K562 (cell line): ENCODE data around the gene SRGAP3. TPM values are rescaled to one million over a fixed set of nuclear protein-coding genes. Genes with fewer than 3 reads are reported as not detected.
A peak's percentile ranks its signal among the peaks of the same experiment; 100 is the strongest.

Experiments
- ATAC-seq: fragments of 200-7000 bp; cut with Tn5 transposase; 3 replicates; pipeline ENCODE4 v1.9.1; 2020; ENCODE audit warnings: moderate library complexity
- Bru-seq: library from RNA; stranded (reverse); fragments of 400-500 nt; gene quantifications from one replicate; lab custom pipeline; 2021; lab: Mats Ljungman, UMichigan
- BruChase-seq, 2 experiments: library from RNA; stranded (reverse); fragments of 400-500 nt; gene quantifications; one replicate each; lab custom pipeline; 2021; lab: Mats Ljungman, UMichigan
- BruUV-seq: library from RNA; stranded (reverse); fragments of 400-500 nt; replicated peaks from 2 replicates; lab custom pipeline; 2021; lab: Mats Ljungman, UMichigan
- CTCF ChIA-PET: fragments of 300-600 bp; formaldehyde crosslinking; extraction: SDS; loops from one replicate; lab custom pipeline; 2021; ENCODE audit warnings: low intra/inter-chr PET ratio; lab: Yijun Ruan, JAX
- POLR2A ChIA-PET: fragments of 300-600, 350-650 bp; sonication (Branson Sonifier 250); formaldehyde crosslinking; extraction: SDS; loops from one replicate; lab custom pipeline; 2021; ENCODE audit warnings: antibody characterized with exemption, inconsistent platforms; lab: Yijun Ruan, JAX
- DNase-seq, 4 experiments: peaks; one replicate each; pipeline versions ENCODE4 v3.0.0 to v3.0.0-alpha.2; 2011 to 2018; ENCODE audit warnings: low spot score in 3 of 4, mixed read lengths in 3 of 4; ENCODE audit errors: extremely low read depth in 1 of 4
- FAIRE-seq: peaks from 2 replicates; lab custom pipeline; 2011; peaks lifted over from hg19 to GRCh38; lab: Jason Lieb, UNC
- H2AFZ ChIP-seq: 2 replicates; pipeline ENCODE4 v1.6.0; 2011; ENCODE audit warnings: low read depth, low read length, control low read depth, inconsistent platforms
- H3K27ac ChIP-seq: fragments of 200-600 bp; 3 replicates; pipeline ENCODE4 v1.8.0; 2011; ENCODE audit warnings: low read depth, mild to moderate bottlenecking, control low read depth, inconsistent platforms, low read length, moderate library complexity, mixed read lengths; ENCODE audit errors: extremely low read depth
- H3K27me3 ChIP-seq, 2 experiments: fragments of 300-600 bp in 1 of 2; 2 replicates in 1 of 2; 3 replicates in 1 of 2; pipeline versions ENCODE4 v1.6.0 to v1.8.0; 2011; ENCODE audit warnings: inconsistent platforms in 2 of 2, low read length in 2 of 2, mild to moderate bottlenecking in 1 of 2, mixed read lengths in 1 of 2, moderate library complexity in 1 of 2; ENCODE audit not compliant: control insufficient read depth in 2 of 2, insufficient read depth in 2 of 2
- H3K36me3 ChIP-seq: fragments of 300-600 bp; 3 replicates; pipeline ENCODE4 v1.8.0; 2011; ENCODE audit warnings: mild to moderate bottlenecking, low read length, inconsistent platforms; ENCODE audit not compliant: control insufficient read depth, insufficient read depth
- H3K4me1 ChIP-seq, 2 experiments: fragments of 200-600 bp in 1 of 2; replicated peaks in 1 of 2; 2 replicates in 1 of 2; 3 replicates in 1 of 2; pipeline versions ENCODE4 v1.5.1 to v1.8.0; 2011; ENCODE audit warnings: inconsistent platforms in 2 of 2, low read length in 2 of 2, mild to moderate bottlenecking in 1 of 2, mixed read lengths in 1 of 2, moderate library complexity in 1 of 2; ENCODE audit not compliant: control insufficient read depth in 2 of 2, insufficient read depth in 2 of 2
- H3K4me2 ChIP-seq: 2 replicates; pipeline ENCODE4 v1.6.1; 2011; ENCODE audit warnings: low read length, control low read depth, inconsistent platforms, mixed read lengths; ENCODE audit not compliant: insufficient read depth
- H3K4me3 ChIP-seq: fragments of 200-600 bp; sonication (generic), shearing (Covaris generic); 2 replicates; pipeline ENCODE4 v1.5.1; 2016; ENCODE audit warnings: control low read depth, inconsistent platforms
- H3K79me2 ChIP-seq: fragments of 200-600 bp; 3 replicates; pipeline ENCODE4 v1.8.0; 2011; ENCODE audit warnings: low read length, inconsistent platforms; ENCODE audit not compliant: control insufficient read depth, insufficient read depth
- H3K9ac ChIP-seq, 2 experiments: 2 replicates each; pipeline versions ENCODE4 v1.6.0 to v1.6.1; 2011; ENCODE audit warnings: low read depth in 2 of 2, low read length in 2 of 2, control low read depth in 1 of 2, inconsistent platforms in 1 of 2, mild to moderate bottlenecking in 1 of 2, mixed read lengths in 1 of 2; ENCODE audit not compliant: insufficient read depth in 1 of 2
- H3K9me1 ChIP-seq: one replicate; pipeline ENCODE4 v1.6.0; 2011; ENCODE audit warnings: inconsistent platforms, mild to moderate bottlenecking, low read length, moderate library complexity; ENCODE audit not compliant: control insufficient read depth, insufficient read depth
- H3K9me3 ChIP-seq: replicated peaks from 2 replicates; pipeline ENCODE4 v1.5.1; 2011; ENCODE audit warnings: low read depth, low read length, inconsistent platforms; ENCODE audit not compliant: control insufficient read depth, insufficient read depth
- H4K20me1 ChIP-seq: replicated peaks from 2 replicates; pipeline ENCODE4 v1.6.1; 2011; ENCODE audit warnings: low read length, inconsistent platforms, mixed read lengths; ENCODE audit not compliant: control insufficient read depth, insufficient read depth
- CREB1 ChIP-seq, 2 experiments: sonication (generic) in 1 of 2; formaldehyde crosslinking in 1 of 2; IDR thresholded peaks; 2 replicates each; pipeline versions ENCODE4 v1.6.1 to v1.8.0; 2012 to 2022; ENCODE audit warnings: inconsistent platforms in 1 of 2, mild to moderate bottlenecking in 1 of 2, missing genetic modification reagents in 1 of 2, moderate library complexity in 1 of 2
- HSF4 ChIP-seq: fragments of 250-450 bp; sonication (Bioruptor Pico); IDR thresholded peaks from 2 replicates; pipeline ENCODE4 v2.1.2; 2022; ENCODE audit warnings: mild to moderate bottlenecking, moderate library complexity, borderline replicate concordance
- NCOA2 ChIP-seq, 2 experiments: fragments of 450-650 bp; IDR thresholded peaks; 2 replicates each; pipeline ENCODE4 v1.6.1; 2018; ENCODE audit warnings: mild to moderate bottlenecking in 2 of 2, moderate library complexity in 1 of 2; ENCODE audit not compliant: partially characterized antibody in 2 of 2
- NFE2L1 ChIP-seq: fragments of 450-650 bp; IDR thresholded peaks from 2 replicates; pipeline ENCODE4 v1.6.1; 2016; ENCODE audit warnings: missing genetic modification characterization, low read depth, mild to moderate bottlenecking, missing compliant biosample characterization, moderate library complexity, borderline replicate concordance
- RAD21 ChIP-seq, 2 experiments: fragments of 250-450 bp in 1 of 2; fragments of 450-650 bp in 1 of 2; sonication (Bioruptor Pico) in 1 of 2; formaldehyde crosslinking in 1 of 2; IDR thresholded peaks in 1 of 2; conservative IDR thresholded peaks in 1 of 2; 2 replicates each; pipeline versions ENCODE4 v1.4.0 to v1.8.0; 2020 to 2022; ENCODE audit warnings: mild to moderate bottlenecking in 2 of 2, moderate library complexity in 1 of 2
- RBM39 ChIP-seq: fragments of 200-400 bp; formaldehyde crosslinking; optimal IDR thresholded peaks from 2 replicates; pipeline ENCODE3; 2018; ENCODE audit warnings: low read depth, low read length
- SMARCB1 ChIP-seq: IDR thresholded peaks from 2 replicates; pipeline ENCODE4 v1.6.1; 2011; ENCODE audit warnings: improper control_type of control experiment, low read depth; ENCODE audit not compliant: insufficient read length
- SRSF7 ChIP-seq: fragments of 200-400 bp; formaldehyde crosslinking; optimal IDR thresholded peaks from 2 replicates; pipeline ENCODE3; 2017; ENCODE audit warnings: mild to moderate bottlenecking, low read depth, low read length
- YY1 ChIP-seq, 3 experiments: IDR thresholded peaks; 2 replicates each; pipeline ENCODE4 v1.6.1; 2011; ENCODE audit warnings: low read length in 2 of 3, mild to moderate bottlenecking in 2 of 3, moderate library complexity in 2 of 3, borderline replicate concordance in 1 of 3, control low read depth in 1 of 3, low read depth in 1 of 3; ENCODE audit not compliant: insufficient read depth in 3 of 3, insufficient replicate concordance in 2 of 3, control insufficient read depth in 1 of 3, insufficient read length in 1 of 3; ENCODE audit errors: extremely low read depth in 1 of 3
- WGBS: fragments of 100-300 bp; shearing (Covaris generic); methylation state at CpG from one replicate; pipeline ENCODE4 v1.1.6; 2016; ENCODE audit warnings: low coverage, mixed read lengths; ENCODE audit not compliant: insufficient coverage; ENCODE audit errors: missing lambda C conversion rate; 5-methylcytosine and 5-hydroxymethylcytosine counted together
- in situ Hi-C: fragments of 300-500 bp; cut with MboI; formaldehyde crosslinking; loops from 4 replicates; pipeline ENCODE4 v1.15.0; 2018; ENCODE audit warnings: inconsistent platforms, mixed read lengths
- intact Hi-C: fragments of 100-400 bp; cut with micrococcal nuclease; formaldehyde crosslinking; loops from 2 replicates; pipeline ENCODE4 v1.14.2; 2022
- long read RNA-seq, 3 experiments: library from polyadenylated mRNA in 2 of 3; library from RNA in 1 of 3; unstranded in 2 of 3; stranded (forward) in 1 of 3; transcript quantifications; one replicate each; pipeline ENCODE4 v2.0.0, GENCODE V29; 2019 to 2022
- polyA minus RNA-seq, 3 experiments: library from RNA; depleted of rRNA, polyadenylated mRNA; stranded (reverse); fragments of >200 nt; gene quantifications; 2 replicates each; pipeline ENCODE4 v1.2.3, GENCODE V29; 2011
- polyA plus RNA-seq, 8 experiments: library from polyadenylated mRNA; depleted of rRNA in 4 of 8; stranded (reverse) in 5 of 8; unstranded in 3 of 8; fragments of >200 nt; fragmentation: Nextera tagmentation in 2 of 8; fragmentation: Illumina TruSeq in 1 of 8; extraction: Ambion mirVana in 2 of 8; extraction: Trizol in 1 of 8; gene quantifications; 2 replicates each; pipeline versions ENCODE4 v1.2.1 to v1.2.3, GENCODE V29; 2011 to 2014; ENCODE audit warnings: inconsistent platforms in 1 of 8, missing spikeins in 1 of 8
- total RNA-seq, 7 experiments: library from RNA; depleted of rRNA in 6 of 7; stranded (reverse); fragments of >200 nt in 6 of 7; fragmentation: Illumina TruSeq in 2 of 7; extraction: Trizol in 2 of 7; gene quantifications; 2 replicates each; pipeline versions ENCODE4 v1.2.1 to v1.2.3, GENCODE V29; 2011 to 2021; ENCODE audit warnings: low replicate concordance in 1 of 7
- TF ChIP-seq, protein P1 (sequence below), 2 experiments: fragments of 150-350 bp in 1 of 2; IDR thresholded peaks; 2 replicates each; pipeline ENCODE4 v1.6.1; 2012 to 2016; ENCODE audit warnings: low read depth in 2 of 2, low read length in 2 of 2, mild to moderate bottlenecking in 1 of 2, moderate library complexity in 1 of 2

SRGAP3 gene
- total RNA-seq (2011; cell fraction: chromatin; rRNA removed; ENCODE audit: low replicate concordance), result 0.81 and 2.2 TPM in 2 replicates
- total RNA-seq (2011; cell fraction: nucleolus; rRNA removed), result 1.6 TPM in 1 of 2 replicates, not detected in the other
- 0.66 and 2.1 TPM in 2 replicates for total RNA-seq (2011; cell fraction: nucleoplasm; rRNA removed)
- 0.20 TPM in 1 of 2 replicates, not detected in the other for total RNA-seq (2014; rRNA removed)
- total RNA-seq (2014; rRNA removed; fragmentation: Illumina TruSeq; extraction: Trizol), result 0.33 and 0.61 TPM in 2 replicates
- 0.11 and 0.38 TPM in 2 replicates for total RNA-seq (2015; rRNA removed; fragmentation: Illumina TruSeq; extraction: Trizol)
- 0.16 and 0.35 TPM in 2 replicates for total RNA-seq (2021)
- 0.69 and 0.85 TPM in 2 replicates for polyA plus RNA-seq (2011; rRNA removed)
- 0.30 and 0.31 TPM in 2 replicates for polyA plus RNA-seq (2011; cell fraction: cytosol; rRNA removed)
- polyA plus RNA-seq (2011; cell fraction: nucleus; rRNA removed), result 0.54 and 0.91 TPM in 2 replicates
- polyA plus RNA-seq (2012), result 0.42 and 0.78 TPM in 2 replicates
- polyA plus RNA-seq (2014; fragmentation: Illumina TruSeq; extraction: Trizol), result 0.46 TPM in 1 of 2 replicates, not detected in the other
- polyA plus RNA-seq (2014; fragmentation: Nextera tagmentation; extraction: Ambion mirVana), result under 1 TPM; 0.29 to 0.35 TPM
- polyA plus RNA-seq (2014; rRNA removed), result 1.0 TPM in 1 of 2 replicates, not detected in the other
- polyA minus RNA-seq (2011; rRNA and poly(A)+ RNA removed), result 0.18 TPM in 1 of 2 replicates, not detected in the other
- polyA minus RNA-seq (2011; cell fraction: cytosol; rRNA and poly(A)+ RNA removed), result not detected in 2 replicates
- 1.8 and 2.8 TPM in 2 replicates for polyA minus RNA-seq (2011; cell fraction: nucleus; rRNA and poly(A)+ RNA removed)
- Bru-seq, nascent RNA, result percentile 10 among the genes with signal in this experiment
- percentile 10 among the genes with signal in this experiment for BruChase-seq, experiment 1, labeled RNA remaining after a 2-hour chase
- percentile 11 among the genes with signal in this experiment for BruChase-seq, experiment 2, labeled RNA remaining after a 6-hour chase
- long read RNA-seq, experiment 1, partial matches to known transcripts, result 1 of 1 reads
- long read RNA-seq, experiment 1, other reads (novel, unspliced or antisense), result 0 of 1 reads
- long read RNA-seq, experiment 2, result 0 reads
- long read RNA-seq, experiment 3, result 0 reads

DNA sequence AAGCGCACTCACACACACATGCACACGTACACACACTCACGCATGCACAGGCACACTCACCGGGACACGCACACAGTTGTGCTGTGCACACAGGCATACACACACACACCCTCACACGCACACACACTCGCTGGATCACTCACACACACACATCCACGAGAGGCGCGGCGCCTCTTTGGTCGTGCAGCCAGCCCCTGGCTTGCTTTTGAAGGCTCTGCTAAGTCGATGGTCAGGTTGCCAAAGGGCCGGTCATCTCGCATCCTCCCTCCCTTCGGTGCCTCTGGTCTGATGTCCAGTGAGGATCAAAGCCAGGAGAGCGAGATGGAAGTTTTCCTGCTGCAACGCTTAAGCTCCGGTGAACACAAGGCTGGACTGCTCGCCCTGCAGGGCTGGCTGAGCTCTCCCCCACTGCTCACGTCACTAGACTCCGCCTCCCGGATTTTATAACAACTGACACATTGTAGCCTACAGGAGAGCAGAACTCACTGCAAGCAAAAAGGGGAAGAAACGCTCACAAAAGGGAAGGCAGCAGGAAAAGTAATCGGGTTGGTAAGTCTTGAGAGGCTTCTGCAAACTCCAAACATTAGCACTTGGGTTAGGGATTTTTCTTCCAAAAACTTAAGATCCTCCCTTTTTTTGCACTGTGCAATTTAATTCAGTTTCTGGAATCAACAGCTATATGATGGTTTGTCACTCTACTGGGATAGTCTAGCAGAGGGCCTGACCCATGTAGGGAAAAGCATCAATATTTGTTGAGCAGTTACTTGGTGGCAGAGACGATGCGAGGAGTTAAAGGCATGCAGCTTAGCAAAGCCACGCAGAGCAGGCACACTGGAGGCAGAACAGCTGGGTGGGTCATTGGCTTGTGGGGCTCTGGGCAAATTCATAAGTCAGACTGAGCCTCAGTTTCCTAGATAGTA lies at the start of gene SRGAP3:
Gene SRGAP3 (minus strand): TSS at position 374 of the 920 bp plus-strand sequence. CDS start 695 bp downstream, outside the sequence.
- Histone ChIP-seq H3K27ac (no peak within 1 kb of the TSS), H3K36me3 (no peaks in the 10 kb centered on the region), H4K20me1 (no peaks in the 10 kb centered on the region), H3K9me1 (no peaks in the 10 kb centered on the region), H2AFZ (peak within 1 kb of the TSS; percentile 64), H3K9ac (peak within 1 kb of the TSS in 1 of 2 experiments; percentile 87; a peak in 2 of 4 replicates), H3K9me3 (no peaks in the 10 kb centered on the region), H3K79me2 (no peaks in the 10 kb centered on the region), H3K4me2 (peak within 1 kb of the TSS; percentile 70), H3K4me3 (no peak within 1 kb of the TSS), H3K27me3 (peaks cover 24 to 48% of the 10 kb centered on the region in 2 experiments), H3K4me1 (peaks cover 0 to 6% of the 10 kb centered on the region in 2 experiments; a peak in 3 of 5 replicates)
- no TSS peak for BruUV-seq
- ChIA-PET POLR2A (interaction anchor here (1.5 kb wide), 2 partner anchors 9 kb away, joined by 4 to 5 read pairs; no protein-coding TSS in a partner anchor), CTCF (interaction anchor here (0.6 kb wide), 1 partner anchor 77 kb away, joined by 3 read pairs; no protein-coding TSS in a partner anchor)
- peak; percentile 80 to 82 (median 82) for DNase-seq
- intact Hi-C loops (no loop called here), in situ Hi-C loops (no loop called here)
- peak; percentile 100 for ATAC-seq
- peak; percentile 97 for FAIRE-seq
- WGBS, result 7% methylated on average over 28 of the region's 28 CpGs
- peak; percentile 10 to 16; a peak in 1 of 4 replicates for TF ChIP-seq RAD21 (CRISPR knock-in tag; conservative IDR thresholded peaks at IDR 0.05 in 1 of 2, IDR thresholded peaks at IDR 0.05 in 1 of 2)
- TF ChIP-seq CREB1 (IDR thresholded peaks at IDR 0.05), result peak; percentile 76
- peak; percentile 79 for TF ChIP-seq CREB1 (CRISPR knock-in tag; IDR thresholded peaks at IDR 0.05)
- TF ChIP-seq NCOA2 (IDR thresholded peaks at IDR 0.05; ENCODE audit: partially characterized antibody in 2 of 2), result no peak
- no peak for TF ChIP-seq SRSF7
- no peak for TF ChIP-seq YY1 (IDR thresholded peaks at IDR 0.05; ENCODE audit: borderline replicate concordance in 1 of 3, control insufficient read depth in 1 of 3, extremely low read depth in 1 of 3, insufficient read depth in 3 of 3, insufficient read length in 1 of 3, insufficient replicate concordance in 2 of 3, low read depth in 1 of 3, low read length in 2 of 3)
- TF ChIP-seq HSF4 (CRISPR knock-in tag), result no peak
- TF ChIP-seq, protein P1, sequence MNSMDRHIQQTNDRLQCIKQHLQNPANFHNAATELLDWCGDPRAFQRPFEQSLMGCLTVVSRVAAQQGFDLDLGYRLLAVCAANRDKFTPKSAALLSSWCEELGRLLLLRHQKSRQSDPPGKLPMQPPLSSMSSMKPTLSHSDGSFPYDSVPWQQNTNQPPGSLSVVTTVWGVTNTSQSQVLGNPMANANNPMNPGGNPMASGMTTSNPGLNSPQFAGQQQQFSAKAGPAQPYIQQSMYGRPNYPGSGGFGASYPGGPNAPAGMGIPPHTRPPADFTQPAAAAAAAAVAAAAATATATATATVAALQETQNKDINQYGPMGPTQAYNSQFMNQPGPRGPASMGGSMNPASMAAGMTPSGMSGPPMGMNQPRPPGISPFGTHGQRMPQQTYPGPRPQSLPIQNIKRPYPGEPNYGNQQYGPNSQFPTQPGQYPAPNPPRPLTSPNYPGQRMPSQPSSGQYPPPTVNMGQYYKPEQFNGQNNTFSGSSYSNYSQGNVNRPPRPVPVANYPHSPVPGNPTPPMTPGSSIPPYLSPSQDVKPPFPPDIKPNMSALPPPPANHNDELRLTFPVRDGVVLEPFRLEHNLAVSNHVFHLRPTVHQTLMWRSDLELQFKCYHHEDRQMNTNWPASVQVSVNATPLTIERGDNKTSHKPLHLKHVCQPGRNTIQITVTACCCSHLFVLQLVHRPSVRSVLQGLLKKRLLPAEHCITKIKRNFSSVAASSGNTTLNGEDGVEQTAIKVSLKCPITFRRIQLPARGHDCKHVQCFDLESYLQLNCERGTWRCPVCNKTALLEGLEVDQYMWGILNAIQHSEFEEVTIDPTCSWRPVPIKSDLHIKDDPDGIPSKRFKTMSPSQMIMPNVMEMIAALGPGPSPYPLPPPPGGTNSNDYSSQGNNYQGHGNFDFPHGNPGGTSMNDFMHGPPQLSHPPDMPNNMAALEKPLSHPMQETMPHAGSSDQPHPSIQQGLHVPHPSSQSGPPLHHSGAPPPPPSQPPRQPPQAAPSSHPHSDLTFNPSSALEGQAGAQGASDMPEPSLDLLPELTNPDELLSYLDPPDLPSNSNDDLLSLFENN (IDR thresholded peaks at IDR 0.05; ENCODE audit: low read depth in 2 of 2, low read length in 2 of 2), result no peak
- TF ChIP-seq RBM39, result no peak
- TF ChIP-seq NFE2L1 (tag), result no peak
- no peak for TF ChIP-seq SMARCB1
